HepG2 (cell line): ENCODE data around the gene MUC4. TPM values are rescaled to one million over a fixed set of nuclear protein-coding genes. Genes with fewer than 3 reads are reported as not detected.

Experiments
- ATAC-seq: fragments of 200-7000 bp; cut with Tn5 transposase; 3 replicates; pipeline ENCODE4 v1.9.1; 2020; ENCODE audit warnings: mild to moderate bottlenecking, moderate library complexity
- BruUV-seq: library from RNA; stranded (reverse); fragments of 400-500 nt; replicated peaks from 2 replicates; lab custom pipeline; 2021; lab: Mats Ljungman, UMichigan
- CTCF ChIA-PET: fragments of 300-600 bp; formaldehyde crosslinking; extraction: SDS; loops from one replicate; lab custom pipeline; 2021; ENCODE audit warnings: low total read pairs, inconsistent platforms, low intra/inter-chr PET ratio; lab: Yijun Ruan, JAX
- POLR2A ChIA-PET: fragments of 350-600 bp; sonication (Branson Sonifier 250); formaldehyde crosslinking; loops from one replicate; lab custom pipeline; 2020; ENCODE audit warnings: antibody characterized with exemption, inconsistent platforms; lab: Yijun Ruan, JAX
- DNase-seq: peaks from one replicate; pipeline ENCODE4 v3.0.0-alpha.2; 2015; ENCODE audit warnings: low spot score
- FAIRE-seq: peaks from 3 replicates; lab custom pipeline; 2011; peaks lifted over from hg19 to GRCh38; lab: Jason Lieb, UNC
- H2AFZ ChIP-seq: one replicate; pipeline ENCODE4 v1.6.1; 2011; ENCODE audit warnings: low read length, inconsistent platforms
- H3K27ac ChIP-seq: fragments of 300-600 bp; 3 replicates; pipeline ENCODE4 v1.8.0; 2011; ENCODE audit warnings: mixed run types, mild to moderate bottlenecking, mixed read lengths, low read length, inconsistent platforms; ENCODE audit not compliant: insufficient read depth; ENCODE audit errors: extremely low read length
- H3K27me3 ChIP-seq, 2 experiments: fragments of 200-600 bp in 1 of 2; 2 replicates in 1 of 2; 3 replicates in 1 of 2; pipeline versions ENCODE4 v1.6.0 to v1.8.0; 2011; ENCODE audit warnings: low read length in 2 of 2, mild to moderate bottlenecking in 2 of 2, moderate library complexity in 2 of 2, inconsistent platforms in 1 of 2; ENCODE audit not compliant: insufficient read depth in 2 of 2, control insufficient read depth in 1 of 2
- H3K36me3 ChIP-seq, 2 experiments: fragments of 200-600 bp in 1 of 2; replicated peaks in 1 of 2; 2 replicates in 1 of 2; 3 replicates in 1 of 2; pipeline versions ENCODE4 v1.5.1 to v1.8.0; 2011; ENCODE audit warnings: low read length in 2 of 2, inconsistent platforms in 1 of 2; ENCODE audit not compliant: insufficient read depth in 2 of 2, control insufficient read depth in 1 of 2
- H3K4me1 ChIP-seq: 2 replicates; pipeline ENCODE4 v1.5.1; 2012; ENCODE audit warnings: low read length, inconsistent platforms; ENCODE audit not compliant: insufficient read depth
- H3K4me2 ChIP-seq: 2 replicates; pipeline ENCODE4 v1.6.0; 2011; ENCODE audit warnings: low read depth, low read length, inconsistent platforms
- H3K4me3 ChIP-seq, 3 experiments: fragments of 200-600 bp in 1 of 3; sonication (generic), shearing (Covaris generic) in 1 of 3; replicated peaks in 1 of 3; 2 replicates each; pipeline ENCODE4 v1.5.1; 2011 to 2016; ENCODE audit warnings: low read length in 3 of 3, inconsistent platforms in 2 of 3, low read depth in 2 of 3, mild to moderate bottlenecking in 2 of 3, control low read depth in 1 of 3, mixed read lengths in 1 of 3; ENCODE audit not compliant: insufficient read depth in 1 of 3
- H3K79me2 ChIP-seq: one replicate; pipeline ENCODE4 v1.6.1; 2011; ENCODE audit warnings: low read length, inconsistent platforms; ENCODE audit not compliant: insufficient read depth
- H3K9ac ChIP-seq: 2 replicates; pipeline ENCODE4 v1.6.0; 2011; ENCODE audit warnings: mild to moderate bottlenecking, low read depth, low read length, inconsistent platforms; ENCODE audit not compliant: insufficient read depth
- H3K9me3 ChIP-seq: 2 replicates; pipeline ENCODE4 v1.5.1; 2012; ENCODE audit warnings: mild to moderate bottlenecking, low read length
- H4K20me1 ChIP-seq: 2 replicates; pipeline ENCODE4 v1.6.0; 2011; ENCODE audit warnings: inconsistent platforms, mild to moderate bottlenecking, low read length, moderate library complexity; ENCODE audit not compliant: insufficient read depth
- CAMTA2 ChIP-seq: sonication (generic); formaldehyde crosslinking; IDR thresholded peaks from 2 replicates; pipeline ENCODE4 v1.4.0; 2020; ENCODE audit warnings: mild to moderate bottlenecking, missing genetic modification reagents, borderline replicate concordance
- GATA4 ChIP-seq: sonication (generic); IDR thresholded peaks from 2 replicates; pipeline ENCODE4 v1.6.1; 2016; ENCODE audit warnings: antibody characterized with exemption, low read depth, borderline replicate concordance
- GLI4 ChIP-seq: sonication (generic); formaldehyde crosslinking; IDR thresholded peaks from 2 replicates; pipeline ENCODE4 v1.5.1; 2020; ENCODE audit warnings: missing genetic modification reagents, mild to moderate bottlenecking, moderate library complexity, borderline replicate concordance
- HMG20B ChIP-seq: conservative IDR thresholded peaks from 2 replicates; pipeline ENCODE4 v1.6.1; 2016; ENCODE audit warnings: missing genetic modification reagents, missing compliant biosample characterization
- ISX ChIP-seq: sonication (generic); formaldehyde crosslinking; conservative IDR thresholded peaks from 2 replicates; pipeline ENCODE4 v1.5.0; 2020; ENCODE audit warnings: missing genetic modification reagents
- JUN ChIP-seq: sonication (generic); formaldehyde crosslinking; IDR thresholded peaks from 2 replicates; pipeline ENCODE4 v1.4.0; 2020; ENCODE audit warnings: mild to moderate bottlenecking, missing genetic modification reagents
- KLF9 ChIP-seq: IDR thresholded peaks from 2 replicates; pipeline ENCODE4 v1.6.1; 2016; ENCODE audit warnings: low read depth
- NFE2L2 ChIP-seq: fragments of 150-350 bp; IDR thresholded peaks from 2 replicates; pipeline ENCODE4 v1.6.1; 2014; ENCODE audit warnings: low read length
- RNF2 ChIP-seq: fragments of 450-650 bp; conservative IDR thresholded peaks from 2 replicates; pipeline ENCODE4 v1.6.1; 2016; ENCODE audit warnings: low read depth
- RORA ChIP-seq: sonication (generic); formaldehyde crosslinking; IDR thresholded peaks from 2 replicates; pipeline ENCODE4 v1.5.0; 2020; ENCODE audit warnings: mild to moderate bottlenecking, missing genetic modification reagents, moderate library complexity
- ZNF264 ChIP-seq: sonication (generic); formaldehyde crosslinking; IDR thresholded peaks from 2 replicates; pipeline ENCODE4 v1.4.0; 2020; ENCODE audit warnings: missing genetic modification reagents
- ZNF589 ChIP-seq: sonication (generic); formaldehyde crosslinking; conservative IDR thresholded peaks from 2 replicates; pipeline ENCODE4 v1.8.0; 2022; ENCODE audit warnings: mild to moderate bottlenecking, moderate library complexity, missing genetic modification reagents
- ZSCAN12 ChIP-seq: sonication (generic); formaldehyde crosslinking; IDR thresholded peaks from 2 replicates; pipeline ENCODE4 v1.9.0; 2021; ENCODE audit warnings: mild to moderate bottlenecking, missing genetic modification reagents
- ZSCAN20 ChIP-seq: sonication (generic); formaldehyde crosslinking; IDR thresholded peaks from 2 replicates; pipeline ENCODE4 v1.4.0; 2020; ENCODE audit warnings: missing genetic modification reagents, mild to moderate bottlenecking, borderline replicate concordance
- ZSCAN31 ChIP-seq: sonication (generic); formaldehyde crosslinking; IDR thresholded peaks from 2 replicates; pipeline ENCODE4 v1.5.0; 2020; ENCODE audit warnings: low read depth, mild to moderate bottlenecking, missing genetic modification reagents
- WGBS: methylation state at CpG from one replicate; pipeline ENCODE4 v1.1.6; 2017; ENCODE audit warnings: low lambda C conversion rate; 5-methylcytosine and 5-hydroxymethylcytosine counted together
- in situ Hi-C: cut with HindIII; loops from 2 replicates; pipeline ENCODE4 v1.10.0; 2017; ENCODE audit warnings: low pct_unique_long_range_greater_than_20kb; ENCODE audit not compliant: extremely low pct_ligation_motif_present
- intact Hi-C: fragments of 100-400 bp; cut with micrococcal nuclease; formaldehyde crosslinking; loops from one replicate; pipeline ENCODE4 v1.10.0; 2022; ENCODE audit not compliant: unreplicated experiment
- polyA plus RNA-seq, 8 experiments: library from polyadenylated mRNA; depleted of rRNA in 3 of 8; stranded (reverse) in 7 of 8; unstranded in 1 of 8; fragments of >200 nt; fragmentation: Illumina TruSeq in 4 of 8; extraction: Trizol in 4 of 8; gene quantifications; 2 replicates each; pipeline versions ENCODE4 v1.2.1 to v1.2.3, GENCODE V29; 2011 to 2016; ENCODE audit warnings: low read depth in 4 of 8, missing spikeins in 1 of 8, mixed read lengths in 1 of 8; ENCODE audit not compliant: insufficient read depth in 1 of 8
- total RNA-seq, 5 experiments: library from RNA; depleted of rRNA; stranded (reverse); fragments of >200 nt; fragmentation: Illumina TruSeq; extraction: Trizol; gene quantifications; 2 replicates each; pipeline ENCODE4 v1.2.3, GENCODE V29; 2016; ENCODE audit warnings: low read depth in 1 of 5
- TF ChIP-seq, protein P1 (sequence below): sonication (generic); formaldehyde crosslinking; conservative IDR thresholded peaks from 2 replicates; pipeline ENCODE4 v1.8.0; 2022; ENCODE audit warnings: low read depth, missing genetic modification reagents
- TF ChIP-seq, protein P2 (sequence below): sonication (generic); formaldehyde crosslinking; IDR thresholded peaks from 2 replicates; pipeline ENCODE4 v1.4.0; 2020; ENCODE audit warnings: missing genetic modification reagents, borderline replicate concordance
- TF ChIP-seq, protein P3 (sequence below): sonication (generic); formaldehyde crosslinking; IDR thresholded peaks from 2 replicates; pipeline ENCODE4 v1.4.0; 2020; ENCODE audit warnings: missing genetic modification reagents

Gene MUC4
- total and polyA plus RNA-seq, 2 of the 13 experiments (the other 11 are each of a cell fraction or from before 2014, with no cell fraction given): not detected

DNA sequence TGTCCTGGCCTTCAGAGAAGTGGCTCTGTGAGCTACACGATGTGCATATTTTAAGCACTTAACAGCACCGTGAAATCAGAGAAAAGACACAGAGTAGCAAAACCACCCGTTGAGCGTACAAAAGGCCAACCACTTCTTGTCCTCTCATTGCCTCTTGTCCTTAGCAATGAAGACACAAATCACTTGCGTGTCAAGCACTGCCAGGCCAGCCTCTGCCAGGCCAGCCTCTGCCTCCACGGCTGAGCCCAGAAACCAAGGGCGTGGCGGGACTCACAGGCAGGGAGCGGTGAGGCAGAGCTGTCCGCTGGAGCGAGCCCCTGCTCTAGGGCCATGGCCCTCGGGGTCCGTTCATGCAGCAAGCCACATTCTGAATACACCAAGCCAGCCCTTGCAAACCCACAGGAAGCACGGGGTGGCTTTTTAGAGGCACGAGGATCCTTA lies 4.0 kb downstream of the MUC4 start (continued):
- TF ChIP-seq, protein P1, sequence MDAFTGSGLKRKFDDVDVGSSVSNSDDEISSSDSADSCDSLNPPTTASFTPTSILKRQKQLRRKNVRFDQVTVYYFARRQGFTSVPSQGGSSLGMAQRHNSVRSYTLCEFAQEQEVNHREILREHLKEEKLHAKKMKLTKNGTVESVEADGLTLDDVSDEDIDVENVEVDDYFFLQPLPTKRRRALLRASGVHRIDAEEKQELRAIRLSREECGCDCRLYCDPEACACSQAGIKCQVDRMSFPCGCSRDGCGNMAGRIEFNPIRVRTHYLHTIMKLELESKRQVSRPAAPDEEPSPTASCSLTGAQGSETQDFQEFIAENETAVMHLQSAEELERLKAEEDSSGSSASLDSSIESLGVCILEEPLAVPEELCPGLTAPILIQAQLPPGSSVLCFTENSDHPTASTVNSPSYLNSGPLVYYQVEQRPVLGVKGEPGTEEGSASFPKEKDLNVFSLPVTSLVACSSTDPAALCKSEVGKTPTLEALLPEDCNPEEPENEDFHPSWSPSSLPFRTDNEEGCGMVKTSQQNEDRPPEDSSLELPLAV (CRISPR knock-in tag): no peak
- no peak for TF ChIP-seq KLF9

DNA sequence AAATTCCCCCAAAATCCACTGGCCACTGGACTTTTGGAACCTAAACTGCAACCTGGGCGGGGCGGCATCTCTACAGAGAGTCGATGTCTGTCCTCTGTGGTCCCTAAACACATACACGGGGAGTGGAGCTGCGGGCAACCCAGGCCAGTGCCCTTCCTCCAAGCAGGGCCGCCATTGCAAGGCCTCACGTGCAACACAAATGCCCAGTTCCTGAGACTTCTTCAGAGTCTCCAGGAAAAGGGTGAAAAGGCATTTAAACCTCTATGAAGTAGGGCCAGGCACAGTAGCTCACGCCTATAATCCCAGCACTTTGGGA lies 4.9 kb downstream of the MUC4 start:
- no peak for FAIRE-seq
- TF ChIP-seq ISX (CRISPR knock-in tag) (no peak), JUN (no peak), RNF2 (no peak), ZNF589 (CRISPR knock-in tag) (no peak), GATA4 (no peak), NFE2L2 (no peak), ZSCAN12 (CRISPR knock-in tag) (no peak), CAMTA2 (CRISPR knock-in tag) (no peak), ZSCAN31 (CRISPR knock-in tag) (no peak), ZNF264 (CRISPR knock-in tag) (no peak), RORA (no peak), ZSCAN20 (CRISPR knock-in tag) (no peak), HMG20B (CRISPR knock-in tag) (no peak), GLI4 (no peak)
- TF ChIP-seq, protein P2, sequence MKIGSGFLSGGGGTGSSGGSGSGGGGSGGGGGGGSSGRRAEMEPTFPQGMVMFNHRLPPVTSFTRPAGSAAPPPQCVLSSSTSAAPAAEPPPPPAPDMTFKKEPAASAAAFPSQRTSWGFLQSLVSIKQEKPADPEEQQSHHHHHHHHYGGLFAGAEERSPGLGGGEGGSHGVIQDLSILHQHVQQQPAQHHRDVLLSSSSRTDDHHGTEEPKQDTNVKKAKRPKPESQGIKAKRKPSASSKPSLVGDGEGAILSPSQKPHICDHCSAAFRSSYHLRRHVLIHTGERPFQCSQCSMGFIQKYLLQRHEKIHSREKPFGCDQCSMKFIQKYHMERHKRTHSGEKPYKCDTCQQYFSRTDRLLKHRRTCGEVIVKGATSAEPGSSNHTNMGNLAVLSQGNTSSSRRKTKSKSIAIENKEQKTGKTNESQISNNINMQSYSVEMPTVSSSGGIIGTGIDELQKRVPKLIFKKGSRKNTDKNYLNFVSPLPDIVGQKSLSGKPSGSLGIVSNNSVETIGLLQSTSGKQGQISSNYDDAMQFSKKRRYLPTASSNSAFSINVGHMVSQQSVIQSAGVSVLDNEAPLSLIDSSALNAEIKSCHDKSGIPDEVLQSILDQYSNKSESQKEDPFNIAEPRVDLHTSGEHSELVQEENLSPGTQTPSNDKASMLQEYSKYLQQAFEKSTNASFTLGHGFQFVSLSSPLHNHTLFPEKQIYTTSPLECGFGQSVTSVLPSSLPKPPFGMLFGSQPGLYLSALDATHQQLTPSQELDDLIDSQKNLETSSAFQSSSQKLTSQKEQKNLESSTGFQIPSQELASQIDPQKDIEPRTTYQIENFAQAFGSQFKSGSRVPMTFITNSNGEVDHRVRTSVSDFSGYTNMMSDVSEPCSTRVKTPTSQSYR: no peak
- TF ChIP-seq, protein P3, sequence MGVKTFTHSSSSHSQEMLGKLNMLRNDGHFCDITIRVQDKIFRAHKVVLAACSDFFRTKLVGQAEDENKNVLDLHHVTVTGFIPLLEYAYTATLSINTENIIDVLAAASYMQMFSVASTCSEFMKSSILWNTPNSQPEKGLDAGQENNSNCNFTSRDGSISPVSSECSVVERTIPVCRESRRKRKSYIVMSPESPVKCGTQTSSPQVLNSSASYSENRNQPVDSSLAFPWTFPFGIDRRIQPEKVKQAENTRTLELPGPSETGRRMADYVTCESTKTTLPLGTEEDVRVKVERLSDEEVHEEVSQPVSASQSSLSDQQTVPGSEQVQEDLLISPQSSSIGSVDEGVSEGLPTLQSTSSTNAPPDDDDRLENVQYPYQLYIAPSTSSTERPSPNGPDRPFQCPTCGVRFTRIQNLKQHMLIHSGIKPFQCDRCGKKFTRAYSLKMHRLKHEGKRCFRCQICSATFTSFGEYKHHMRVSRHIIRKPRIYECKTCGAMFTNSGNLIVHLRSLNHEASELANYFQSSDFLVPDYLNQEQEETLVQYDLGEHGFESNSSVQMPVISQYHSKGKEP (CRISPR knock-in tag): no peak

More for the DNA sequence above, 4.9 kb downstream of the MUC4 start:
- ChIA-PET CTCF (no interaction called here), POLR2A (no interaction called here)
- no TSS peak for BruUV-seq
- no peak overlapping the region for H3K9ac ChIP-seq
- H3K9me3 ChIP-seq: no peaks in the 10 kb centered on the region
- peaks cover 22 to 85% of the 10 kb centered on the region in 2 experiments for H3K27me3 ChIP-seq
- H2AFZ ChIP-seq: no peak overlapping the region
- in situ Hi-C loops: no loop called here
- no peak overlapping the region for H3K27ac ChIP-seq
- ATAC-seq (no peak), DNase-seq (no peak)
- WGBS: 37% methylated on average over 8 of the region's 8 CpGs
- H3K36me3 ChIP-seq: no peaks in the 10 kb centered on the region
- intact Hi-C loops: no loop called here
- no peaks in the 10 kb centered on the region for H3K79me2 ChIP-seq
- H3K4me1 ChIP-seq: no peaks in the 10 kb centered on the region
- no peaks in the 10 kb centered on the region for H4K20me1 ChIP-seq
- H3K4me3 ChIP-seq: no peak overlapping the region
- H3K4me2 ChIP-seq: no peak overlapping the region
